ENCODE measurements around the gene CIAO2B. TPM values are rescaled to one million over a fixed set of nuclear protein-coding genes. Genes with fewer than 3 reads are reported as not detected.

The CIAO2B gene
- total RNA-seq, 2 experiments from 2014 or later: 95.2 to 112 TPM

DNA sequence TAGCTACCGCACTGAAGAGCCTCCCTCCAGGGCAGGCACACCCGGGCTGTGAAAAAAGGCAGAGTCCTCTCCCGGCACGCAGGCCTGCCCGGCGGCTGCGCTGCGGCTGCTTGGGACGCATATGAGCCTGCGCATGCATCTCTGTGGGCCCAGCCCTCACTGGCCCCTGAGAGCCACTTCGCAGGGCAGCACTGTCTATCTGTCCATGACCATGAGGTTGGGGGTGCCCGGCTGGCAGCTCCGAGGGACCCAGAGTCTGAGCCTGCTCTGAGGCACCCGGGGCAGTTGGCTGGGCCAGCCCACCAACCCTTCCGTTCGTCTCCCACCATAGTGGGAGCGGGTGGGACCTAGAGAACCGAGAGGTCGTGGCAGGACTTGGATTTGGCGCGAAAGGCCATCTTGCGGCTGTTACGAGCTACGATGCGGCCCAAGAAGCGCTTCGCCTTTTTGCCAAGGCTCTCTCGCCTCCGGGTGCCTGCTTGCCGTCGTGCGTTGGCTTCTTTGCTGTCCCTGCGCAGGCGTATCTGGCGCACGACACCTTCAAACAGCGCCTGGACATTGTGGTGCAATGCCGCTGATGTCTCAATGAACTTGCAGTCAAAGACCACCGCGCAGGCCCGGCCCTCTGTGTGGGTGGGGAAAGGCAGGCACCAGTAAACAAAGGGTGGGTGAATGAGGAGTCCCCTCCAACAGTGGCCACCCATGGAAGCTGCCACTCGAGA lies 12.3 kb downstream of the CIAO2B start:
- peaks cover 13% of the 10 kb centered on the region for H3K4me1 Mint-ChIP-seq
- H3K9me3 Mint-ChIP-seq: no peaks in the 10 kb centered on the region
- POLR2A ChIA-PET: no interaction called here
- no peak overlapping the region for H3K4me3 Mint-ChIP-seq
- no peak overlapping the region for H3K27ac Mint-ChIP-seq
- no peaks in the 10 kb centered on the region for H3K36me3 Mint-ChIP-seq (ENCODE audit: low read depth)
- no peak for DNase-seq
- peaks cover 39% of the 10 kb centered on the region for H3K27me3 Mint-ChIP-seq
- CTCF ChIA-PET: interaction anchor here (0.6 to 2.3 kb wide), 4 partner anchors 12 to 92 kb away, joined by 3 to 13 read pairs (median 4); partner anchors contain the start of gene NAE1

DNA sequence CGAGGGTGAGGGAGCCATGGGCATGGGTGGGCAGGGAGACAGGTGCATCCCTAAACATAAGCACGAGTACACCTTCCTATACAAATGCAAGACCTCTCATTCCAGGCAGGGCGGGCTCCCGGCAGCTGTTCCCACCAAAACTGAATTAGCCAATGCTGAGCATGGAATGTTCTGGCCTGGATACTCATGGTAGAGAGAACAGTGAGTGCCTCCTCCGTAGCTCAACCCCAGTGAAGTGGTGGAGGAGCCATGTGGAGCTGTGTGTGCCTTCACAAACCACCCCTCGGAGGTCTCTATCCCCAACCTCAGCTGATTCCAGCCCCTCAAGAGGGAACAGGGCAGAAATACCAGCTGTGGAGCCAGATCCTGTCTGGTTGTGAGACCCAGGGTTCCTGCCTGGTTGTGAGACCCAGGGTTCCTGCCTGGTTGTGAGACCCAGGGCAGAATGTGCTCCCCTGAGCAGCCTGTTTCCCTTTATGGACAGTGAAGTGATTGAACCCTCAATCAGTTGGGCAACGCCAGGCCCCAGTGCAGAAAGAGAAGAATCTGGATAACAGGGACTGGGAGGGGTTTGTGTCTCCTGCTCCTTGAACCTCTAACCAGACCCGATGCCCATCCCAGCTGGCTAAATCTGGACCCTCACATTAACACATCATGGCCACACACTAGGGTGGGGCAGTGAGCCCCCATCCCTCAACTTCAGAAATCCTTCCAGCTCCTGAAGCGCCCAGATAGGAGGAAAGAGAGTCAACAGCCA lies 13.1 kb downstream of the CIAO2B start:
- ChIA-PET CTCF (interaction anchor here (0.6 to 3.1 kb wide), 5 partner anchors 8 to 91 kb away, joined by 3 to 13 read pairs (median 4); partner anchors contain the start of gene NAE1), POLR2A (no interaction called here)
- H3K27me3 Mint-ChIP-seq: peaks cover 36% of the 10 kb centered on the region
- H3K4me1 Mint-ChIP-seq: peaks cover 13% of the 10 kb centered on the region
- H3K27ac Mint-ChIP-seq: no peak overlapping the region
- no peaks in the 10 kb centered on the region for H3K9me3 Mint-ChIP-seq
- no peak for DNase-seq
- H3K4me3 Mint-ChIP-seq: no peak overlapping the region
- H3K36me3 Mint-ChIP-seq (ENCODE audit: low read depth): no peaks in the 10 kb centered on the region

DNA sequence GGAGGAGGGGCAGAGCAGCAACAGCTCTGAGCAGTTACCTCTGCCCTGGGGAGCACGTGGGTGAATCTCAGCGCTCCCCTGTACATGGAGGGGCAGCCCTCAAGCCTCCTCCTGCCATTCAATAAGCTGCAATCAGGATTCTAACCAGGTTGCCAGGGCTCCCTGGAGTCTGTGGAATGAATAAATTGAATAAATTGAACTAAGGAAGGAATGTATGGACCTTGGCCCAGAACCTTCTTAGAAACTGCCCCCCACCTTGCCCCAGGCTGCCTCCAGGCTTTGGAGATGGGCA lies 14.0 kb downstream of the CIAO2B start:
- H3K27ac Mint-ChIP-seq: no peak overlapping the region
- no peak overlapping the region for H3K4me3 Mint-ChIP-seq
- CTCF ChIA-PET: interaction anchor here (1.3 to 3.1 kb wide), 3 partner anchors 8 to 27 kb away, joined by 3 to 12 read pairs (median 5); no protein-coding TSS in a partner anchor

DNA sequence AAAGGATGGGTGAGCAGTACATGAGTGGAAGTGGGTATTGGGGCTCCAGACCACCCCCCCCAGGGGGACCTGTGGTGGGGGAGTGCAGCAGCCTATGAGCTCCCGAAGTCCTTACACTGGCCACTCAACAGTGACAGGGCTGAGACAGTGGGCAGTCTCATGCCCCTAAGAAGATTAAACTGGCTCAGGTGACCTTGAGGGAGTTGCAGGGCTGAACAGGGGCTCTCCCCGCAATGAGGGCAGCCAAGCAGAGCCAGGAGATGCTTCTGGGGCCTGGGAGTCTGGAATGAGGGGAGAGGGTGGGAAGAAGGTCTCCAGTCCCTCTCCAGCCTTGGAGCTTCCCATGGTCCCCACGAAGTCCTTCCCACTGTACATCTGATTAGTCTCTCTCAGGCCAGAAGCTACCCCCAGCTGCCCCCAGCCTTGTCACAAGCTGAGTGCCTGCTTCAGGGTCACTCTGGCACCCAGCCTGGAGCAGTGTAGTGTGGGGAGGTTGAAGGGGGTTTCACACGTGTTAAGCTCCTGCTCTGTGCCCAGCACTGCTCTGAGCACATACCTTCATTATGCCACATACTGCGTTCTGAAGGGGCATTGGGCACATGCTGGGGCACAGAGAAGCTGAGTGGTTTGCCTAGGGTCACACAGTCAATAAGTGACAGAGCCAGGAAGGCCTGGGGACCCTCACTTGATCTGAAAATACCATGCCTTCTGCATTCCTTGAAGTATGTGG lies 14.5 kb downstream of the CIAO2B start:
- CTCF ChIA-PET: interaction anchor here (1.3 to 3.1 kb wide), 5 partner anchors 9 to 89 kb away, joined by 3 to 12 read pairs (median 5); partner anchors contain the start of gene NAE1
- POLR2A ChIA-PET: no interaction called here
- Mint-ChIP-seq H3K9me3 (no peaks in the 10 kb centered on the region), H3K27me3 (peaks cover 27% of the 10 kb centered on the region), H3K4me1 (peaks cover 6% of the 10 kb centered on the region), H3K4me3 (no peak overlapping the region), H3K27ac (no peak overlapping the region), H3K36me3 (ENCODE audit: low read depth) (no peaks in the 10 kb centered on the region)
- DNase-seq: no peak

More for the DNA sequence above, 14.0 kb downstream of the CIAO2B start:
- no peaks in the 10 kb centered on the region for H3K36me3 Mint-ChIP-seq (ENCODE audit: low read depth)
- DNase-seq: no peak
- POLR2A ChIA-PET: no interaction called here
- no peaks in the 10 kb centered on the region for H3K9me3 Mint-ChIP-seq
- peaks cover 7% of the 10 kb centered on the region for H3K4me1 Mint-ChIP-seq
- peaks cover 28% of the 10 kb centered on the region for H3K27me3 Mint-ChIP-seq

DNA sequence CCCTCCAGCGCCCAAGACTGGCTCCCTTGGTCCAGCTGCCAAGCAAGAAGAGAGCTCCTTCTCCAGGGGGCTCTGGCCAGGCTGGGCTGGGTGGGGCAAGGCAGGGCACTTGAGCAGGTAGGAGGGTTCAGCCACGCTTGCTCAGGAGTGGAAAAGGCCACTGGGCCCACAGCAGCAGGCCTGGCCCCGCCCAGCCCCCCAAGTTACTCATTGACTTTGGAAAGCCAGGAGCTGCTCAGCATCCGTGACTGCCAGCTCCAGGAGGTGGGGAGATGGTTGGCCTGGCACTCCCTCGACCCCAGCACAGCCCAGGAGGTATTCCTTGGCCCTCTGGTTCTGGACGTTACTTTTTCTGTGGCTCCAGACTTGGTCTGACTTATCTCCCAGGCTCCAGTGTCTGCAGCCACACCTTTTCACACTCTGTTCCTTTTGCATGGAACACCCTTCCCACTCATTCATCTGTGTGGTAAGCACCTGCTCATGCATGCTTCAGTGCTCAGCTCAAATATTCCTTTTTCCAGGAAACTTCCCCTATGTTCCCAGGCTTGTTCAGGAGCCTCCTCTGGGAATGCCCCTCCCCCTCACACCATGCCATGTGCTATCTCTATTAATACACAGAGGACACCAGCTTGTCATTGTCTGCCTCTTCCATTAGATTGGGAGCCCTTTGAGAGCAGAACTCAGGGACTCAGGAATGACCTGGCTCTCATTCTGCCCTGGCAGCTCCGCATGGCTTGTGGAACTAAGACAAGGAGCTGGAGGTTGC lies 15.2 kb downstream of the CIAO2B start, which contains the start of gene CDH16:
CDH16 (minus strand) TSS at position 83 of the 766 bp plus-strand sequence. CDS start 820 bp downstream, outside the sequence.
- H3K36me3 Mint-ChIP-seq (ENCODE audit: low read depth): no peaks in the 10 kb centered on the region
- H3K9me3 Mint-ChIP-seq: no peaks in the 10 kb centered on the region
- no peak within 1 kb of the TSS for H3K27ac Mint-ChIP-seq
- ChIA-PET CTCF (interaction anchor here (0.6 to 3.1 kb wide), 10 partner anchors 10 to 88 kb away, joined by 3 to 12 read pairs (median 4); partner anchors contain the start of genes CES3, NAE1 and PDP2), POLR2A (no interaction called here)
- no peak within 1 kb of the TSS for H3K4me3 Mint-ChIP-seq
- peaks cover 4% of the 10 kb centered on the region for H3K4me1 Mint-ChIP-seq
- no peak for DNase-seq
- peaks cover 24% of the 10 kb centered on the region for H3K27me3 Mint-ChIP-seq

DNA sequence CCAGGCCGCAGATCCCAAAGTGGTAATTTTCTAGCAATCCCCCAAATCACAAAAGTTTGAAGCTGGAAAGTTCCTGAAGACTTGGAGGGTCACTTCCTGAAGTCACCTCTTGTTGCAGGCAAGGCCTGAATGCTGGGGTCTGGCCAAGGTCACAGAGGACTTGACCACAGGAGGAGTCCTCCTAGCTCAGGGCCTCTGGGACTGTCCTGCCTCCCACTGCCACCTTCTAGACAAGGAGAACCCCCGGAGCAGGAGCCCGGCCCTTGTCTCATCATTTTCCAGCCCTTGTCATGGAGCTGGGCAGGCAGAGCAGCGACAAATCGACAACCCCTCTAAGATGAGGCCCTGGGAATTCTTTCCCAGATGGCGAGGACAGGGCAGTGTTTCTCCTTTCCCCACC lies 15.8 kb downstream of the CIAO2B start:
- Mint-ChIP-seq H3K27ac (no peak overlapping the region), H3K36me3 (ENCODE audit: low read depth) (no peaks in the 10 kb centered on the region), H3K4me1 (no peaks in the 10 kb centered on the region), H3K9me3 (no peaks in the 10 kb centered on the region), H3K27me3 (peaks cover 18% of the 10 kb centered on the region), H3K4me3 (no peak overlapping the region)
- no peak for DNase-seq
- ChIA-PET CTCF (interaction anchor here (0.6 to 3.1 kb wide), 8 partner anchors 10 to 88 kb away, joined by 3 to 12 read pairs (median 4); partner anchors contain the start of genes CES3, NAE1 and PDP2), POLR2A (no interaction called here)

DNA sequence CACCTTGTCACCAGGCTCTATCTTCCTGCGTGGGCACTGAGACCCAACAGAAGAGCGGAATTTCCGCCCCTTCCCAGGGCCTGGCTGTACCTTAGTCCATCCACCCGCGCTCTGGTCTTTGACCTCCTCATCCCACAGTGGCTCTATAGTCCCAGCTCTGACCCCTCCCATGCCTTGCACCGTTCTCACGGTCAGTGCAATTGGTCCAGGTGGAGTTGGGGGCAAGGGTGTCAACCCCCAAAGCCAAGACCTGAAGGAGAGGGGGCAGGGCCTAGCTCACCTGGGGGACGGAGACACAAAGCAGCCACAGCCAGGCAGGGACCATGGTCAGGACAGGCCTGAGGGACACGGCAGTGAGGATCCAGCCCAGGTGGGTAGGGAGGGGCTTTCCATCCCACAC lies 16.5 kb downstream of the CIAO2B start:
- peaks cover 13% of the 10 kb centered on the region for H3K27me3 Mint-ChIP-seq
- no peak overlapping the region for H3K4me3 Mint-ChIP-seq
- H3K4me1 Mint-ChIP-seq: no peaks in the 10 kb centered on the region
- no peak overlapping the region for H3K27ac Mint-ChIP-seq
- H3K9me3 Mint-ChIP-seq: no peaks in the 10 kb centered on the region
- no peak for DNase-seq
- H3K36me3 Mint-ChIP-seq (ENCODE audit: low read depth): no peaks in the 10 kb centered on the region
- POLR2A ChIA-PET: no interaction called here
- CTCF ChIA-PET: interaction anchor here (0.7 to 3.1 kb wide), 7 partner anchors 8 to 59 kb away, joined by 3 to 12 read pairs (median 4); no protein-coding TSS in a partner anchor

DNA sequence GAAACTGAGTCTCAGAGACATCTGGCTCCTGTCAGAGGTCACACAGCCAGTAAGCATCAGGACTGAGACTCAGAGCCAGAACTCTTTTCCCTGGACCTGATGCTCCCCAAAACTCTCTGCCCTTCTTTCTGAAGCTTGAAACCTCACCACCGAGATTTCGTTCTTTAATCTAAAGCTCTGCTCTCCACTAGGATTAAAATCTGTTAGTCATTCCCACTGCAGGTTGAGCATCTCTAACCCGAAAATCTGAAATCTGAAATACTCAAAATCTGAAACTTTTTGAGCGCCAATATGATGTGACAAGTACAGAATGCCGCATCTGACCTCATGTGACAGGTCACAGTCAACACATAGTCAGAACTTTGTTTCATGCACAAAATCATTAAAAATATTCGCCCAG lies 17.7 kb downstream of the CIAO2B start:
- H3K4me1 Mint-ChIP-seq: no peaks in the 10 kb centered on the region
- H3K9me3 Mint-ChIP-seq: no peaks in the 10 kb centered on the region
- H3K27me3 Mint-ChIP-seq: peaks cover 13% of the 10 kb centered on the region
- no peak for DNase-seq
- POLR2A ChIA-PET: no interaction called here
- H3K27ac Mint-ChIP-seq: no peak overlapping the region
- H3K4me3 Mint-ChIP-seq: no peak overlapping the region
- no peaks in the 10 kb centered on the region for H3K36me3 Mint-ChIP-seq (ENCODE audit: low read depth)
- CTCF ChIA-PET: interaction anchor here (1.1 to 2.0 kb wide), 3 partner anchors 9 to 12 kb away, joined by 3 to 6 read pairs (median 4); no protein-coding TSS in a partner anchor

DNA sequence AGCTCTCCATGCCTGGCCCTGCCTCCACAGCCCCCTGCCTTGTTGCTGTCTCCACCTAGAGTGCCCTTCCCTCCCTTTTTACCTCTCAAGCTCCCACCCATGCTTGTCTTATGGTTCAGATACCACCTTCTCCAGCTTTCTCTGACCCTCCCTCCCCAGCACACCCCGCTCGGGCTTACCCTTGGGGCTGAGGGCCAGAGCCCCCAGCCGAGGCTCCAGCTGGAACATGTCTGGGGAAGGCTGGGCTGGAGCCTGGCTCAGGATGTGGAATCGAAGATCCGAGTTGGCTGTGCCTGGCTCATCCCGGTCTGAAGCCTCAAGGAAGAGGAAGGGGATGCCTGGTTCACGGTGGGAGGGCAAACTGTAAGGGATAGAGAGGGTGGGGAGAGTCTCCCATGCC lies 19.2 kb downstream of the CIAO2B start:
- ChIA-PET CTCF (interaction anchor here (1.1 kb wide), 1 partner anchor 10 kb away, joined by 5 read pairs; no protein-coding TSS in a partner anchor), POLR2A (interaction anchor here (0.6 kb wide), 1 partner anchor 1361 kb away, joined by 3 read pairs; no protein-coding TSS in a partner anchor)
- DNase-seq: no peak
- Mint-ChIP-seq H3K9me3 (no peaks in the 10 kb centered on the region), H3K4me3 (no peak overlapping the region), H3K27ac (no peak overlapping the region), H3K4me1 (no peaks in the 10 kb centered on the region), H3K27me3 (peaks cover 7% of the 10 kb centered on the region), H3K36me3 (ENCODE audit: low read depth) (no peaks in the 10 kb centered on the region)

DNA sequence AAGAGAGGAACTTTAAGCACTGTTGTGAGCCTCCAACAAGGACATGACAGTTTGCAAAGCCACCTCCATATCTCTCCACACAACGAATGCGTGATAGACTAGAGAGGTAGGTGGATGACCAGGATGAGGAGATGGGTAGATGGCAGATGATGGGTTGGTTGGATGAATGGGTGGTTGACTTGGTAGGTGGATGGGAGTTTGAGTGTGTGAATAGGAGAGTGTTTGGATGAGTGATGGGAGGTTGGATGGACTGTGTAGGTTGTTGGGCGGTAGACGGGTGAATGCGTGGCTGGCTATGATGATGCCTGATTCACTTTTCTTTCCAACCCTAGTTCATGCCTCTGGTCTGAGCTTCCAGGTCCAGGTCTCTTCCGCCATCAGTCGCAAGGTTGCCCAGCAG lies 19.7 kb downstream of the CIAO2B start:
- ChIA-PET CTCF (interaction anchor here (1.1 kb wide), 1 partner anchor 9 kb away, joined by 5 read pairs; no protein-coding TSS in a partner anchor), POLR2A (interaction anchor here (0.6 kb wide), 1 partner anchor 1362 kb away, joined by 3 read pairs; no protein-coding TSS in a partner anchor)
- Mint-ChIP-seq H3K4me1 (no peaks in the 10 kb centered on the region), H3K27ac (peak overlapping the region; percentile 3), H3K27me3 (peaks cover 9% of the 10 kb centered on the region), H3K4me3 (no peak overlapping the region), H3K36me3 (ENCODE audit: low read depth) (no peaks in the 10 kb centered on the region), H3K9me3 (no peaks in the 10 kb centered on the region)
- DNase-seq: no peak

DNA sequence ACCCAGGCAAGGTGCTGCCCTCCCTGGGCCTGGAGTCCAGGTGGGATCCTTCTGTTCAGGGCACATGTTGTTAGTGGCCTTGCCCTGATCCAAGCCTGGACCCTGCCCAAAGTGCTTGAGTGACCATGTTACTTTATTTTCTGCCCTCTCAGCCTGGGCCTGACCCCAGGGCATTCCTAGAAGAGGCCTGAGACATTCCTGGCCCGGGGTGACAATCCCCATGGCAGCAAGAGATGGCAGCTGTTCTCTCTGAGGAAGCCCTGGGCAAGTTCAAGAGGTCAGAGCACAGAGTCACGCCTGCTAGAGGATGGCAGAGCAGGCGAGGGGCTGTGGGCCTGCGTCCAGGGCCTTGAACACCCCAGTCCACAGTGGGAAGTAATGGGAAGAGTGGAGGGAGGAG lies 20.5 kb downstream of the CIAO2B start:
- DNase-seq: no peak
- no peaks in the 10 kb centered on the region for H3K36me3 Mint-ChIP-seq (ENCODE audit: low read depth)
- H3K4me3 Mint-ChIP-seq: no peak overlapping the region
- ChIA-PET POLR2A (no interaction called here), CTCF (interaction anchor here (1.1 to 1.5 kb wide), 2 partner anchors 9 to 15 kb away, joined by 3 to 4 read pairs; no protein-coding TSS in a partner anchor)
- H3K9me3 Mint-ChIP-seq: no peaks in the 10 kb centered on the region
- H3K4me1 Mint-ChIP-seq: no peaks in the 10 kb centered on the region
- H3K27ac Mint-ChIP-seq: no peak overlapping the region
- peaks cover 6% of the 10 kb centered on the region for H3K27me3 Mint-ChIP-seq

DNA sequence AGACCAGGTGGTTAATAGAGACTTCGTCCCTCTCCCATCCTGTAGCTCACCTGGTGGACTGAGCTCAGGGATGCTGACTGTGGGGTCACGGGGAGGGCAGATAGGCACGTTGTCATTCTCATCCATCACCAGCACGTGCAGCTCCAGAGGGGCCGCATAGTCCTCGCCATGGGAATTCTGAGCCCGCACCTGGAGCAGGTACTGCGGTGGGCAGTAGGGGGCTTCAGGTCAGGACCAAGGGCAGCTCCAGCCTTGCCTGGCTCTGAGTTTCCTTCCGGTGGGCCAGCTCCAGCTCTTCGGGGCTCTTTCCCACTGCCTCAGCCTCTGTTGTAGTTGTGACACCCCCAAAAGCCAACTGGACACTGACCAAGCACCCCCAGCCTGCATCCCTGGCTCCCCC lies 21.1 kb downstream of the CIAO2B start:
- Mint-ChIP-seq H3K4me1 (no peaks in the 10 kb centered on the region), H3K27ac (no peak overlapping the region), H3K4me3 (no peak overlapping the region), H3K9me3 (no peaks in the 10 kb centered on the region), H3K36me3 (ENCODE audit: low read depth) (no peaks in the 10 kb centered on the region), H3K27me3 (peaks cover 6% of the 10 kb centered on the region)
- ChIA-PET CTCF (interaction anchor here (0.8 to 1.5 kb wide), 3 partner anchors 9 to 242 kb away, joined by 3 to 4 read pairs (median 3); no protein-coding TSS in a partner anchor), POLR2A (no interaction called here)
- no peak for DNase-seq

Data from activated CD4-positive, alpha-beta T cell treated with anti-CD3 and anti-CD28 coated beads, Interleukin-2, amount 10 ng/mL, durations not matched to agents 7 days and 5 days (primary cell).